Ramos (cell line): Measurements from ENCODE around the gene C14orf132.

ENCODE experiments used
- in situ Hi-C: fragments of 300-500 bp; cut with MboI; formaldehyde crosslinking; loops from one replicate; pipeline ENCODE4 v1.14.3; 2022; ENCODE audit warnings: low sequenced_read_pairs; ENCODE audit not compliant: unreplicated experiment

Gene C14orf132

GRCh38 chr14:96094656-96095055 is 55.5 kb downstream of the C14orf132 start:
- in situ Hi-C loops, result loop anchor here (10.0 to 25.0 kb wide), 2 partner anchors 343 to 530 kb away; no protein-coding TSS in a partner anchor

- in situ Hi-C loops, result loop anchor here (10.0 to 25.0 kb wide), 2 partner anchors 342 to 530 kb away; no protein-coding TSS in a partner anchor
Observed at GRCh38 chr14:96095058-96095457, 55.9 kb downstream of the C14orf132 start.

DNA sequence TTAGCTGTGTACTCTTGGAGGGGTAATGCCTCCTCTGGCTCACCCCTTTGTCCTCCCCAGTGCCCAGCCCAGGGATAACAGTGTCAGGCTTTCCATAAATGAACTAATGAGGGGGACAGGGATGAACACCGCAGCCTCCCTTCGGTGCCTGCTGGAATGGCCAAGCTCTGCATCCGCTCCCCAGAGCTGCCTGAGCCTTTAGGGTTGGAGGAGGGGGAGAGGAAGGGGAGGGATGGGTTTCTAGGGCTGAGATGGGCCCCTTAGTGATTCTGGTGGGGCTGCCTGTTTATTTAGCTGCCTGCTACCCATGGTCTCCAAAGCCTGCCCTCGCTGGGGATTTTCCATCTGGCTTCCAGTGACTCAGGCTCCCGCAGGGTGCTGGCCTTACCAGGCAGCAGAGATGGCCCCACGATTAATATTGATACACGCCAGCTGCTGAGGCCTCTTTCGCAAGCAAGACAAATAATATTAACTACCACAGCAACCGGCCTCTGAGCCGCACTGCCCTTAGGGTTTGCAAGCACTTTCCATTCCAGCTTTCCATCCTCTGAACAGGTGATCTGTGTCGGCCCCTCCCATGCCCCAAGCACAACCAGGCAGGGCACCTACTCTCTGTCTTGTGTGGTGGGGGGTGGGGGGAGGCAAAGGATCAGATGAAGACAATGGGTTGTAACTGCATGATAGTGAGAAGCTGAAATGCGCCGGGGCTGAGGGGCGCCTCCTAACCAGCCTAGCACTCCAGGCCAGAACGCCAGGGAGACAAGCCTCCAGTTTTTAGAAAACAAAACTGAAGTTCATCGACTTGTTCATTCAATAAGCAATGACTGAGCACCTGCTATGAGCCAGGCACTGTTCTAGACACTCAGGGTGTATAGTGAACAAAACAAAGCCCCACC is 56.7 kb downstream of the C14orf132 start:
- in situ Hi-C loops, result loop anchor here (10.0 to 25.0 kb wide), 2 partner anchors 341 to 531 kb away; no protein-coding TSS in a partner anchor

- in situ Hi-C loops, result loop anchor here (10.0 to 25.0 kb wide), 2 partner anchors 340 to 532 kb away; no protein-coding TSS in a partner anchor
Observed at GRCh38 chr14:96096639-96097610, 57.8 kb downstream of the C14orf132 start.

GRCh38 chr14:96097752-96098151 is 58.6 kb downstream of the C14orf132 start:
- in situ Hi-C loops, result loop anchor here (10.0 to 25.0 kb wide), 2 partner anchors 340 to 533 kb away; no protein-coding TSS in a partner anchor

DNA sequence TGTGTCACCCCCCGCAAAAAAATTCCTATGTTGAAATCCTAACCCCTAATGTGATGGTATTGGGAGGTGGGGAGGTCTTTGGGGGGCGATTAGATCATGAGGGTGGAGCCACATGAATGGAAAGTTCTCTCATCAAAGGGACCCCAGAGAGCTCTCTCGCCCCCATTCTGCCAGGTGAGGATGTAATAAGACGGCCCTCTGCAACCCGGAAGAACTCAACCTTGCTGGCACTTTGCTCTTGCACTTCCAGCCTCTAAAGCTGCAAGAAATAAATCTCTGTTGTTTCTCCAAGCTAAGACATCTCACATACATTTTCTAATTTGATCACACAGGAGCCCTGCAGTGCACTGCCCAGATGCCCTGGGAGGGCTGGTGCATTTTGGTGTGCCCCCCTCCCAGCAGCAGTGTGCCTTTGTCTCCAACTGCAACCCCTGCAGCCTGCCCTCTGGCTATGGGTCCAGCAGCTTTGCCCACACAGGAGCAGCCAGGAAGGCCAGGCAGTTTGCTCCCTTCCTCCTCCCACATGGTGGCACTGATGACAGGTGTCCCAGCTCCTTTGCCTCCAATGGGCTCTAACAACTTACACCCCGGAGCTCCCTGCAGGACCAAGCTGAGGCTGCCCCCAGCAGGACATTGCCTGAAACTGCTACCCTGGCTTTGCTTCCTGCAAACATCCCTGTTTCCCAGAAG is 59.3 kb downstream of the C14orf132 start:
- in situ Hi-C loops, result loop anchor here (10.0 to 25.0 kb wide), 2 partner anchors 339 to 534 kb away; no protein-coding TSS in a partner anchor

GRCh38 chr14:96098999-96099335 is 59.8 kb downstream of the C14orf132 start:
- in situ Hi-C loops, result loop anchor here (10.0 to 25.0 kb wide), 2 partner anchors 338 to 534 kb away; no protein-coding TSS in a partner anchor

DNA sequence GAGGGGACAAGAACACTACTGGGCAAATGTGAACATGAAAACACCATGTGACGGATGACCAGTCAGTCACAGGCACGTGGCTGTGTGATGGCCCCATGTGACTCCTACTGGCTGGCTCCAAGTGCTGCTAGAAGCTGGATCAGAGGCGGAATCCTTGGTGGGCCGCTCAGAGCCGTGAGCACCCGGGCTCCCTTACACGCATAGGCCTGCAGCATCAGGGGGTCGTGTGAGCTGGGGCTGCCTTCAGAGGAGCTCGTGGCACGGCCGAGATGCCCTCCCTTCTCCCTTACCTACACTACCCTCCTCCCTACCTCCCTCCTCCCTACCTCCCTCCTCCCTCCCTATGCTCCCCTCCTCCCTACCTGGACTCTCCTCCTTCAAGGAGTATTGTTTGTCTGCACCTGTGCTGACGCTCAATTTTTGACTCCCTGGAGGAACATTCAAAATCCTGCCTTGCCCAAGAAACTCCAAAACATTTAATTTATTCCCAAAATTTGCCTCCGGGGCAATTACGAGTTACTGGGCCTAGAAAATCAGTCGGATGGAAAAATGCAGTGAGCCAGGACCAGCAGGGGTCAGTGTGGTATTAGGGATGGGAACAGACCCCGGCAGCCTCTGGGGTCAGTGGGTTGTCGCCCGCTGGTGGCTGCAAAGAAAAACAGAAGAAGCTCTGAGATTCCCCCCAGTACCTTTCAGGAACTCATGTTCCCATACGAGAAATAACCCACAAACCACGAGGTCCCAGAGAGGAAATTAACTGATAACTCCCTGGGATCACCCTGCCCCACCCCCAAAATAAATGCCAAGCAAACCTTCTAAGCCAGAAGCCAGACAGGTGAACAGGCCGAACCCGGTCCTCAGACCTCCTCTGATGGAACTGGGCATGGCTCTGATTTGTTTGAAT is 61.3 kb downstream of the C14orf132 start:
- in situ Hi-C loops, result loop anchor here (10.0 kb wide), 1 partner anchor 164 kb away; no protein-coding TSS in a partner anchor

DNA sequence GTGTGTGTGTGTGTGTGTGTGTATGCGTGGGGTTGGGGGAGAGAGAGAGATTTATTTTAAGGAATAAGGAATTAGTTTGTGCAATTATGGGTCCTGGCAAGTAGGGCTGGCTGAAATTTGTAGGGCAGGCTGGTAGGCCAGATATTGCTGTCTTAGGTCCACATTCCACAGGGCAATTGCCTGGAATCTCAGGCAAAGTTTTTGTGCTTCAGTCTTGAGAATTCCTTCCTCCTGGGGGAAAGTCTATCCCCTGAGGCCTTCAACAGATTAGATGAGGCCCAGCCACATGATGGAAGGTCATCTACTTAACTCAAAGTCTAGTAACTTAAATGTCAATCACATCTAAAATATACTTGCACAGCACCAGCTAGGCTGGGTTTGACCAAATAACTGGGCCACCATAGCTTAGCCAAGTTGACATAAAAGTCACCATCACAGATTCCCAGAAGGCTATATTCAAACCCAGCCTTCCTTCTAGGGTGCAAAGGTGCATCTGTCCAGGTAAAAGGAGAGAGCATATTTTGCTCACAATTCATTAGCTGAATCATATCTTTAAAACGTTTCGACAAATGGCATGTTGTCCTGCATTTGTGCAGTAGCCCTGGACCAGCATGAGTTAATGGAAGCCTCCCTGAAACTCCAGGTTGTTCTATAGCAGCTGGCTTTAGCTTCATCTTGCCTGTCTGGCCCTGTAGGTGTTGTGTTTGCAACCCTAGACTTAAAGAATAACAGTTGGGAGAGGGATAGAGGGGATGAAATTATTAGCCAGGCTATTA is 63.1 kb downstream of the C14orf132 start:
- in situ Hi-C loops, result loop anchor here (10.0 kb wide), 1 partner anchor 163 kb away; no protein-coding TSS in a partner anchor

- in situ Hi-C loops, result loop anchor here (10.0 kb wide), 1 partner anchor 162 kb away; no protein-coding TSS in a partner anchor
Observed at GRCh38 chr14:96103075-96103474, 63.9 kb downstream of the C14orf132 start.

DNA sequence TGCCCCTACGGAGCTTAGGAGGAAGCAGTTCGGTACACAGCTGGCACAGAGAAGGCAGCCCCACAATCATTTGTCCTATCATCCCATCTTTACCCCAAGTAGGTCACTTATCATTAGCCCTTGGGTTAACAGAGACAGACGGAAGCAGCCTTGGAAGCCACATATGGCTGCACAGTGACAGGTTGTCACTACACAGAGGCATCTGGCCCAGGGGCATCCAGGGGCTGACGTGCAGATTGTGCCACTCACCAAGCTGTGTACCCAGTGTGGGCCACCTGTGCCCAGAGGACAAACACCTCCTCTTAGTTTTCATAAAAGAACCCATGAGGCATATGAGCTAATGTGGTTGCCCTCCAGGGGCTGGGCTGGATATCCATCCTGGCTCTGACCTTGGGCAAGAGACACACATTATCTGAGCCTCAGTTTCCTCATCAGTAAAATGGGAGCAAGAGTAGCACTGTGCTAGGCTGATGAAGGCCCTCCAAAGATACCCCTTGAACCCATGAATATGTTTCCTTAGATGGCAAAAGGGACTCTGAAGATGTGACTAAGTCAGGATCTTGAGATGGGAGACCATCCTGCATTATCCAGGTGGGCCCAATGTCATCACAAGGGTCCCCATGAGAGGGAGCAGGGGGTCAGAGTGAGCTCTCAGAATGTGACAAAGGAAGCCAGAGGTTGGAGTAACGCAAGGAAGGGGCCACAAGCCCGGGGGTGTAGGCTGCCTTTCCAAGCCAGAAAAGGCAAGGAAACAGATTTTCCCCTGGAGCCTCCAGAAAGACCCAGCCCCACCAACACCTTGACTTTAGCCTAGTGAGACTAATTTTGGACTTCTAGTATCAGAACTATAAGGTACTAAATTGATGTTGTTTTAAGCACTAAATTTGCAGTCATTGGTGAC is 64.6 kb downstream of the C14orf132 start:
- in situ Hi-C loops, result loop anchor here (10.0 kb wide), 1 partner anchor 161 kb away; no protein-coding TSS in a partner anchor

- in situ Hi-C loops, result loop anchor here (10.0 kb wide), 1 partner anchor 160 kb away; no protein-coding TSS in a partner anchor
Observed at GRCh38 chr14:96104469-96105057, 65.4 kb downstream of the C14orf132 start.

GRCh38 chr14:96105089-96105925 is 66.1 kb downstream of the C14orf132 start:
- in situ Hi-C loops, result loop anchor here (10.0 kb wide), 1 partner anchor 159 kb away; no protein-coding TSS in a partner anchor

DNA sequence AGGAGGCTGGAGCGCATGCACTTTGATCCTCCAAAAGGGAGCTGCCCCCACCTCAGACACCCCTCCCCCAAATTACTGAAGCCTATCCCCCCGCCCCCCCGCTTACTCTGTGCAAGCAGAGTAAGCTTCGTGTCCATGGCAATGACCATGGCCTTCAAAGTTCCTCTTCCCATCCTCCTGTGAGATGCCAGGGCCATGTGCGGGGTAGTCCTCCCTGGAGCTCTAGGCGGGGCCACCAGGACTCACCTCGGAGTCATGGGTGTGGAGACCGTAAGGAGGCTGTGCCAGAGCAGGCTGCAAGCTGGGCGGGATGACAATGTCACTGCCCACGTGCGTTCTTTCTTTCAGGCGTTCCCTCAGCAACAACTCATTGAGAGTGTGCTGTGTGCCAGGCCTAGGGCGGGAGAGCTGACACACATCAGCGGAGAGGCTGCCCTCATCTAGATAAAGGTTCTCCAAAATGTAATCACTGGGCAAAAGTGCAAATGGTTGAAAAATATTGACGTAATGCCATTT is 66.8 kb downstream of the C14orf132 start:
- in situ Hi-C loops, result loop anchor here (10.0 kb wide), 1 partner anchor 159 kb away; no protein-coding TSS in a partner anchor

DNA sequence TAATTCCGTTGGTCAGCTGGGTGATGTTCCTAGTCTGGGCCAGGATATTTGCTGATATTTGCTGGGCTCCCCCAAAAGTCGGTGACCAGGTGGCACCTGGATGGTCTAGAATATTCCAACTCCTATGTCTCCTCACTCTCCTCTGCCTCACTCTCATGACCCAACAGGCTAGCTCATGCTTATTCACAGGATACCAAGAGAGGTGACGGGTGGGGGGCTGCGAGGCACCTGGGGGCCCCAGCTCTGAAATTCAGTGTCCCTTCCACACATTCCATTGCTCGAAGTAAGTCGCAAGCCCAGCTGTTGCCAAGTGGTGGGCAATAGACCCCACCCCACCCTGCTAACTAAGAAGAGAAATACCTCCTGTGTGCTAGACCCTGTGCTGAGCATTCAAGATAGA is 67.7 kb downstream of the C14orf132 start:
- in situ Hi-C loops, result loop anchor here (10.0 kb wide), 1 partner anchor 158 kb away; no protein-coding TSS in a partner anchor
